Suprapubic skin (tissue), 4 donors: Measurements from ENCODE around the gene DNAH12. TPM values are rescaled to one million over a fixed set of nuclear protein-coding genes. Genes with fewer than 3 reads are reported as not detected.

Experiments used
- DNase-seq, 2 donors: peaks; one replicate each; pipeline ENCODE4 v3.0.0-alpha.2; 2019; ENCODE audit warnings: low spot score in 2 of 2
- H3K27ac ChIP-seq: fragments of 200-600 bp; sonication (generic); one replicate; pipeline ENCODE4 v1.5.1; 2019
- H3K27me3 ChIP-seq: fragments of 200-600 bp; sonication (generic); one replicate; pipeline ENCODE4 v1.5.1; 2019
- H3K36me3 ChIP-seq: fragments of 200-600 bp; sonication (generic); one replicate; pipeline ENCODE4 v1.5.1; 2019
- H3K4me1 ChIP-seq: fragments of 200-600 bp; sonication (generic); one replicate; pipeline ENCODE4 v1.5.1; 2019
- H3K4me3 ChIP-seq: fragments of 200-600 bp; sonication (generic); one replicate; pipeline ENCODE4 v1.5.1; 2019; ENCODE audit warnings: mild to moderate bottlenecking
- H3K9me3 ChIP-seq: fragments of 200-600 bp; sonication (generic); one replicate; pipeline ENCODE4 v1.5.1; 2019
- CTCF ChIP-seq, 2 donors: fragments of 200-600 bp in 1 of 2; fragments of 450-650 bp in 1 of 2; sonication (generic) in 1 of 2; IDR thresholded peaks; one replicate each; pipeline ENCODE4 v1.5.1; 2016 to 2019; ENCODE audit warnings: antibody characterized with exemption in 2 of 2, mild to moderate bottlenecking in 1 of 2, moderate library complexity in 1 of 2
- EP300 ChIP-seq: sonication (generic); formaldehyde crosslinking; IDR thresholded peaks from one replicate; pipeline ENCODE4 v1.6.1; 2017; ENCODE audit warnings: antibody characterized with exemption
- POLR2A ChIP-seq, 2 donors: fragments of 450-650 bp; IDR thresholded peaks; one replicate each; pipeline ENCODE4 v1.6.1; 2017; ENCODE audit warnings: antibody characterized with exemption in 2 of 2, mild to moderate bottlenecking in 2 of 2, moderate library complexity in 2 of 2
- WGBS: methylation state at CpG from one replicate; pipeline ENCODE4 v1.1.5; 2018; 5-methylcytosine and 5-hydroxymethylcytosine counted together
- total RNA-seq, 4 donors: library from RNA; depleted of rRNA; stranded (reverse); fragments of >200 nt; gene quantifications; one replicate each; pipeline ENCODE4 v1.1.0, GENCODE V29; 2016

DNAH12 gene
- total RNA-seq, 4 donors from 2014 or later: 0.73 TPM; not detected in 3

GRCh38 chr3:57244946-57245345 lies 299.2 kb downstream of the DNAH12 start:
- Histone ChIP-seq H3K4me1 (no peaks in the 10 kb centered on the region), H3K36me3 (peaks cover 77% of the 10 kb centered on the region), H3K9me3 (no peaks in the 10 kb centered on the region), H3K4me3 (no peak overlapping the region), H3K27ac (no peak overlapping the region), H3K27me3 (no peaks in the 10 kb centered on the region)
- WGBS: 87% methylated on average over 2 of the region's 2 CpGs
- DNase-seq: no peak
- TF ChIP-seq EP300 (no peak), CTCF (IDR thresholded peaks at IDR 0.05) (no peak), POLR2A (IDR thresholded peaks at IDR 0.05) (no peak)

Other genes with a start within 250 kb of the DNAH12 start
- gene PDE12, start 11.9 kb upstream of the DNAH12 start, total RNA-seq: 10 to 100 TPM; 19.6 to 28.7 (median 25.0) TPM
- 10 to 100 TPM; 50.9 to 72.1 (median 63.4) TPM for gene ARF4, start 53.0 kb upstream of the DNAH12 start, total RNA-seq
- gene DENND6A, start 148.7 kb upstream of the DNAH12 start, total RNA-seq: 10 to 100 TPM; 17.4 to 26.9 (median 18.8) TPM
- gene SLMAP, start 212.0 kb upstream of the DNAH12 start, total RNA-seq: 10 to 100 TPM; 49.4 to 89.1 (median 61.3) TPM